Measurements from ENCODE around the gene KRTAP29-1. TPM values are rescaled to one million over a fixed set of nuclear protein-coding genes. Genes with fewer than 3 reads are reported as not detected.

KRTAP29-1 gene
- total RNA-seq, 1 experiment from 2014 or later: not detected

GRCh38 chr17:41334385-41335305 is 32.0 kb upstream of the KRTAP29-1 start:
- Histone ChIP-seq H3K4me1 (ENCODE audit: insufficient read depth, low read length, poor library complexity, severe bottlenecking) (peaks cover 1% of the 10 kb centered on the region), H3K36me3 (ENCODE audit: insufficient read depth, low read length, poor library complexity, severe bottlenecking) (no peaks in the 10 kb centered on the region), H3K27me3 (replicated peaks; ENCODE audit: insufficient read depth, low read depth, low read length, poor library complexity) (no peaks in the 10 kb centered on the region), H3K4me3 (ENCODE audit: low read depth, low read length, poor library complexity, severe bottlenecking) (no peak overlapping the region), H3K27ac (ENCODE audit: low read depth, low read length, poor library complexity, severe bottlenecking) (peak overlapping the region; percentile 23), H3K9me3 (ENCODE audit: low read depth, low read length, poor library complexity, severe bottlenecking) (no peaks in the 10 kb centered on the region)
- POLR2A ChIA-PET (ENCODE audit: low non-redundant PET): no interaction called here
- CTCF ChIA-PET: no interaction called here
- intact Hi-C loops (cut with micrococcal nuclease; ENCODE audit: unreplicated experiment): no loop called here
- DNase-seq (ENCODE audit: low spot score): peak; percentile 4
- no TSS peak for BruUV-seq (replicated peaks)
- no peak for TF ChIP-seq CTCF (conservative IDR thresholded peaks at IDR 0.05; ENCODE audit: low read depth, low read length)
- no peak for TF ChIP-seq EZH2 (IDR thresholded peaks at IDR 0.05; ENCODE audit: borderline replicate concordance, low read depth, low read length, poor library complexity, severe bottlenecking)

- Histone ChIP-seq H3K36me3 (ENCODE audit: insufficient read depth, low read length, poor library complexity, severe bottlenecking) (no peaks in the 10 kb centered on the region), H3K27ac (ENCODE audit: low read depth, low read length, poor library complexity, severe bottlenecking) (no peak overlapping the region), H3K4me1 (ENCODE audit: insufficient read depth, low read length, poor library complexity, severe bottlenecking) (no peaks in the 10 kb centered on the region), H3K27me3 (replicated peaks; ENCODE audit: insufficient read depth, low read depth, low read length, poor library complexity) (no peaks in the 10 kb centered on the region), H3K9me3 (ENCODE audit: low read depth, low read length, poor library complexity, severe bottlenecking) (no peaks in the 10 kb centered on the region), H3K4me3 (ENCODE audit: low read depth, low read length, poor library complexity, severe bottlenecking) (no peak overlapping the region)
- ChIA-PET CTCF (no interaction called here), POLR2A (ENCODE audit: low non-redundant PET) (no interaction called here)
- BruUV-seq (replicated peaks): no TSS peak
- DNase-seq (ENCODE audit: low spot score): no peak
- intact Hi-C loops (cut with micrococcal nuclease; ENCODE audit: unreplicated experiment): no loop called here
- TF ChIP-seq EZH2 (IDR thresholded peaks at IDR 0.05; ENCODE audit: borderline replicate concordance, low read depth, low read length, poor library complexity, severe bottlenecking): no peak
- no peak for TF ChIP-seq CTCF (conservative IDR thresholded peaks at IDR 0.05; ENCODE audit: low read depth, low read length)
These were observed 31.2 kb upstream of the KRTAP29-1 start for GRCh38 chr17:41333836-41334235.

- no peaks in the 10 kb centered on the region for H3K4me1 ChIP-seq (ENCODE audit: insufficient read depth, low read length, poor library complexity, severe bottlenecking)
- TF ChIP-seq CTCF (conservative IDR thresholded peaks at IDR 0.05; ENCODE audit: low read depth, low read length): no peak
- no peak for TF ChIP-seq EZH2 (IDR thresholded peaks at IDR 0.05; ENCODE audit: borderline replicate concordance, low read depth, low read length, poor library complexity, severe bottlenecking)
- BruUV-seq (replicated peaks): no TSS peak
- no peak overlapping the region for H3K4me3 ChIP-seq (ENCODE audit: low read depth, low read length, poor library complexity, severe bottlenecking)
- POLR2A ChIA-PET (ENCODE audit: low non-redundant PET): no interaction called here
- DNase-seq (ENCODE audit: low spot score): no peak
- CTCF ChIA-PET: no interaction called here
- intact Hi-C loops (cut with micrococcal nuclease; ENCODE audit: unreplicated experiment): no loop called here
- H3K36me3 ChIP-seq (ENCODE audit: insufficient read depth, low read length, poor library complexity, severe bottlenecking): no peaks in the 10 kb centered on the region
- H3K27ac ChIP-seq (ENCODE audit: low read depth, low read length, poor library complexity, severe bottlenecking): no peak overlapping the region
- no peaks in the 10 kb centered on the region for H3K9me3 ChIP-seq (ENCODE audit: low read depth, low read length, poor library complexity, severe bottlenecking)
- no peaks in the 10 kb centered on the region for H3K27me3 ChIP-seq (replicated peaks; ENCODE audit: insufficient read depth, low read depth, low read length, poor library complexity)
These were observed 30.4 kb upstream of the KRTAP29-1 start for GRCh38 chr17:41333098-41333497.
